IMR-90 (cell line): ENCODE data around the gene TMEM33. TPM values are rescaled to one million over a fixed set of nuclear protein-coding genes. Genes with fewer than 3 reads are reported as not detected.

Experiments
- ATAC-seq: fragments of 200-7000 bp; cut with Tn5 transposase; 2 replicates; pipeline ENCODE4 v1.9.1; 2020; ENCODE audit warnings: low read depth, mild to moderate bottlenecking, moderate library complexity
- BruUV-seq: library from RNA; stranded (reverse); fragments of 400-500 nt; replicated peaks from 2 replicates; lab custom pipeline; 2021; lab: Mats Ljungman, UMichigan
- CTCF ChIA-PET: fragments of 300-600 bp; formaldehyde crosslinking; extraction: SDS; loops from one replicate; lab custom pipeline; 2021; ENCODE audit warnings: antibody characterized with exemption; lab: Yijun Ruan, JAX
- POLR2A ChIA-PET: fragments of 300-600 bp; sonication (Branson Sonifier 250); formaldehyde crosslinking; loops from one replicate; lab custom pipeline; 2022; ENCODE audit warnings: antibody characterized with exemption; ENCODE audit not compliant: unreplicated experiment; lab: Charles Lee
- DNase-seq: peaks from one replicate; pipeline ENCODE4 v3.0.0; 2013
- H2AFZ ChIP-seq: replicated peaks from 2 replicates; pipeline ENCODE3; 2013; ENCODE audit warnings: low read length, mild to moderate bottlenecking; ENCODE audit not compliant: poor library complexity
- H2AK5ac ChIP-seq: 2 replicates; pipeline ENCODE4 v1.6.1; 2013; ENCODE audit warnings: low read depth, low read length, inconsistent platforms
- H2AK9ac ChIP-seq: replicated peaks from 2 replicates; pipeline ENCODE3; 2013; ENCODE audit warnings: mild to moderate bottlenecking, low read depth, low read length, moderate library complexity; ENCODE audit not compliant: poor library complexity
- H2BK120ac ChIP-seq: 2 replicates; pipeline ENCODE4 v1.6.1; 2013; ENCODE audit warnings: low read depth, low read length, inconsistent platforms
- H2BK15ac ChIP-seq: 3 replicates; pipeline ENCODE4 v1.6.1; 2013; ENCODE audit warnings: low read depth, low read length, inconsistent platforms
- H2BK20ac ChIP-seq: 2 replicates; pipeline ENCODE4 v1.6.1; 2013; ENCODE audit warnings: low read depth, mild to moderate bottlenecking, inconsistent platforms, low read length, moderate library complexity
- H2BK5ac ChIP-seq: 2 replicates; pipeline ENCODE4 v1.6.1; 2013; ENCODE audit warnings: mild to moderate bottlenecking, low read depth, low read length, inconsistent platforms; ENCODE audit not compliant: poor library complexity, severe bottlenecking
- H3K14ac ChIP-seq: replicated peaks from 2 replicates; pipeline ENCODE4 v1.6.1; 2013; ENCODE audit warnings: low read depth, low read length, inconsistent platforms
- H3K18ac ChIP-seq: 2 replicates; pipeline ENCODE4 v1.6.1; 2013; ENCODE audit warnings: low read depth, low read length, control low read depth
- H3K23ac ChIP-seq: 2 replicates; pipeline ENCODE4 v1.6.1; 2013; ENCODE audit warnings: low read depth, low read length, inconsistent platforms
- H3K27ac ChIP-seq: 2 replicates; pipeline ENCODE4 v1.5.1; 2013; ENCODE audit warnings: mild to moderate bottlenecking, control low read depth, low read length; ENCODE audit not compliant: insufficient read depth
- H3K27me3 ChIP-seq: 2 replicates; pipeline ENCODE4 v1.6.1; 2013; ENCODE audit warnings: low read length; ENCODE audit not compliant: control insufficient read depth, insufficient read depth
- H3K36me3 ChIP-seq: 2 replicates; pipeline ENCODE4 v1.6.1; 2013; ENCODE audit warnings: low read length, mixed read lengths; ENCODE audit not compliant: control insufficient read depth, insufficient read depth
- H3K4ac ChIP-seq: 2 replicates; pipeline ENCODE4 v1.6.1; 2013; ENCODE audit warnings: low read depth, low read length, inconsistent platforms
- H3K4me1 ChIP-seq: 2 replicates; pipeline ENCODE4 v1.6.1; 2013; ENCODE audit warnings: low read length, mixed read lengths; ENCODE audit not compliant: control insufficient read depth, insufficient read depth
- H3K4me2 ChIP-seq: 2 replicates; pipeline ENCODE4 v1.6.1; 2013; ENCODE audit warnings: low read depth, mild to moderate bottlenecking, control low read depth, low read length, moderate library complexity
- H3K4me3 ChIP-seq: 2 replicates; pipeline ENCODE4 v1.5.1; 2013; ENCODE audit warnings: low read depth, mild to moderate bottlenecking, control low read depth, low read length, moderate library complexity; ENCODE audit not compliant: insufficient read depth
- H3K56ac ChIP-seq: 2 replicates; pipeline ENCODE4 v1.6.1; 2013; ENCODE audit warnings: low read length, inconsistent platforms; ENCODE audit not compliant: insufficient read depth; ENCODE audit errors: extremely low read depth
- H3K79me1 ChIP-seq, 2 experiments: 2 replicates each; pipeline ENCODE4 v1.6.1; 2013; ENCODE audit warnings: low read length in 2 of 2, inconsistent platforms in 1 of 2, low read depth in 1 of 2
- H3K9ac ChIP-seq: 2 replicates; pipeline ENCODE4 v1.6.1; 2013; ENCODE audit warnings: low read depth, low read length, control low read depth
- H3K9me1 ChIP-seq: 2 replicates; pipeline ENCODE4 v1.6.1; 2013; ENCODE audit warnings: low read length, inconsistent platforms; ENCODE audit not compliant: insufficient read depth
- H3K9me3 ChIP-seq: 2 replicates; pipeline ENCODE4 v1.6.1; 2013; ENCODE audit warnings: low read length; ENCODE audit not compliant: control insufficient read depth, insufficient read depth
- H4K20me1 ChIP-seq: 2 replicates; pipeline ENCODE4 v1.6.1; 2013; ENCODE audit warnings: low read length, inconsistent platforms; ENCODE audit not compliant: insufficient read depth
- H4K5ac ChIP-seq: 2 replicates; pipeline ENCODE4 v1.6.1; 2013; ENCODE audit warnings: mild to moderate bottlenecking, low read depth, low read length, control low read depth
- H4K8ac ChIP-seq, 2 experiments: 2 replicates each; pipeline ENCODE4 v1.6.1; 2013; ENCODE audit warnings: low read depth in 2 of 2, low read length in 2 of 2, control low read depth in 1 of 2, inconsistent platforms in 1 of 2
- H4K91ac ChIP-seq: 2 replicates; pipeline ENCODE4 v1.6.1; 2013; ENCODE audit warnings: low read depth, low read length, inconsistent platforms; ENCODE audit not compliant: insufficient read depth
- BHLHE40 ChIP-seq: fragments of 150-350 bp; IDR thresholded peaks from 2 replicates; pipeline ENCODE4 v1.6.1; 2016; ENCODE audit warnings: mild to moderate bottlenecking, low read depth, low read length
- CEBPB ChIP-seq: IDR thresholded peaks from 2 replicates; pipeline ENCODE4 v1.6.1; 2012; ENCODE audit warnings: low read depth, low read length, improper control_type of control experiment
- CHD1 ChIP-seq: IDR thresholded peaks from 2 replicates; pipeline ENCODE4 v1.6.1; 2012; ENCODE audit warnings: low read depth, low read length, improper control_type of control experiment
- CTCF ChIP-seq: conservative IDR thresholded peaks from 2 replicates; pipeline ENCODE4 v1.5.1; 2012; ENCODE audit warnings: mild to moderate bottlenecking, low read depth, low read length, improper control_type of control experiment
- ELK1 ChIP-seq: fragments of 150-350 bp; IDR thresholded peaks from 2 replicates; pipeline ENCODE4 v1.6.1; 2016; ENCODE audit warnings: low read depth, mild to moderate bottlenecking, low read length, moderate library complexity, borderline replicate concordance
- FOS ChIP-seq: fragments of 150-350 bp; IDR thresholded peaks from 2 replicates; pipeline ENCODE4 v1.6.1; 2016; ENCODE audit warnings: low read depth, low read length
- MAZ ChIP-seq: IDR thresholded peaks from 2 replicates; pipeline ENCODE4 v1.6.1; 2012; ENCODE audit warnings: low read depth, mild to moderate bottlenecking, low read length, improper control_type of control experiment, moderate library complexity, borderline replicate concordance
- MXI1 ChIP-seq: IDR thresholded peaks from 2 replicates; pipeline ENCODE4 v1.6.1; 2012; ENCODE audit warnings: low read depth, mild to moderate bottlenecking, low read length, moderate library complexity, borderline replicate concordance
- NFE2L2 ChIP-seq: fragments of 150-350 bp; IDR thresholded peaks from 2 replicates; pipeline ENCODE4 v1.6.1; 2016; ENCODE audit warnings: low read depth, mild to moderate bottlenecking, low read length
- POLR2A ChIP-seq: IDR thresholded peaks from 2 replicates; pipeline ENCODE4 v1.6.1; 2012; ENCODE audit warnings: mild to moderate bottlenecking, low read depth, low read length
- RAD21 ChIP-seq: IDR thresholded peaks from 2 replicates; pipeline ENCODE4 v1.6.1; 2012; ENCODE audit warnings: low read length, improper control_type of control experiment
- RCOR1 ChIP-seq: IDR thresholded peaks from 2 replicates; pipeline ENCODE4 v1.6.1; 2012; ENCODE audit warnings: mild to moderate bottlenecking, low read length, improper control_type of control experiment; ENCODE audit not compliant: insufficient replicate concordance
- RFX5 ChIP-seq: IDR thresholded peaks from 2 replicates; pipeline ENCODE4 v1.8.0; 2012; ENCODE audit warnings: low read depth, mild to moderate bottlenecking, low read length, moderate library complexity
- USF2 ChIP-seq: fragments of 150-350 bp; IDR thresholded peaks from 2 replicates; pipeline ENCODE4 v1.6.1; 2017; ENCODE audit warnings: mild to moderate bottlenecking, antibody characterized with exemption, low read length, low read depth
- WGBS, 2 experiments: methylation state at CpG; one replicate each; pipeline versions ENCODE4 v1.1.5 to v1.1.7; 2013; ENCODE audit warnings: missing lambda C conversion rate in 2 of 2; ENCODE audit not compliant: insufficient read length in 1 of 2; ENCODE audit errors: extremely low coverage in 2 of 2; 5-methylcytosine and 5-hydroxymethylcytosine counted together
- dilution Hi-C: fragments of 300-500 bp; cut with HindIII; formaldehyde crosslinking; loops from one replicate; pipeline ENCODE4 v1.14.3; 2018; ENCODE audit warnings: low sequenced_read_pairs; ENCODE audit not compliant: unreplicated experiment
- in situ Hi-C: fragments of 300-500 bp; cut with MboI; formaldehyde crosslinking; loops from 3 replicates; pipeline ENCODE4 v1.14.3; 2019; ENCODE audit warnings: low sequenced_read_pairs, inconsistent platforms, mixed read lengths
- intact Hi-C: fragments of 100-400 bp; cut with micrococcal nuclease; formaldehyde crosslinking; loops from 2 replicates; pipeline ENCODE4 v1.10.0; 2022
- polyA plus RNA-seq, 3 experiments: library from polyadenylated mRNA; depleted of rRNA; stranded (reverse); fragments of >200 nt; gene quantifications; 2 replicates each; pipeline ENCODE4 v1.2.3, GENCODE V29; 2012; ENCODE audit warnings: low replicate concordance in 1 of 3
- total RNA-seq: library from RNA; depleted of rRNA; stranded (reverse); fragments of >200 nt; gene quantifications from 2 replicates; pipeline ENCODE4 v1.2.3, GENCODE V29; 2012

The TMEM33 gene
- total and polyA plus RNA-seq, 2 of the 4 experiments (the other 2 are of a cell fraction), result 23.6 to 45.5 TPM

- intact Hi-C loops, result loop anchor here (1.0 to 5.0 kb wide), 4 partner anchors 76 to 633 kb away; no protein-coding TSS in a partner anchor
- dilution Hi-C loops, result no loop called here
- H2BK120ac ChIP-seq, result no peak overlapping the region
- no peaks in the 10 kb centered on the region for H3K79me1 ChIP-seq
- H3K18ac ChIP-seq, result no peak overlapping the region
- H3K9ac ChIP-seq, result no peak overlapping the region
- POLR2A ChIA-PET, result no interaction called here
- H3K4me2 ChIP-seq, result no peak overlapping the region
- no peaks in the 10 kb centered on the region for H3K4me1 ChIP-seq
- no peaks in the 10 kb centered on the region for H4K20me1 ChIP-seq
- no peaks in the 10 kb centered on the region for H3K9me1 ChIP-seq
- H2BK5ac ChIP-seq, result no peak overlapping the region
- no peak for ATAC-seq
- no peak overlapping the region for H3K4ac ChIP-seq
- H2AK5ac ChIP-seq, result no peak overlapping the region
- H4K91ac ChIP-seq, result no peak overlapping the region
- no peak overlapping the region for H3K4me3 ChIP-seq
- BruUV-seq, result no TSS peak
- WGBS, 2 experiments, result no CpG with 5 or more reads among the region's 3 CpGs
- H3K14ac ChIP-seq, result no peak overlapping the region
- H3K9me3 ChIP-seq, result no peaks in the 10 kb centered on the region
- no peak overlapping the region for H2AFZ ChIP-seq
- H2AK9ac ChIP-seq, result no peak overlapping the region
- H3K23ac ChIP-seq, result no peak overlapping the region
- no peak overlapping the region for H2BK20ac ChIP-seq
- no peaks in the 10 kb centered on the region for H3K36me3 ChIP-seq
- peaks cover 37% of the 10 kb centered on the region for H3K27me3 ChIP-seq
- no peak overlapping the region for H4K8ac ChIP-seq
- H3K56ac ChIP-seq, result no peak overlapping the region
- CTCF ChIA-PET, result interaction anchor here (0.7 to 4.2 kb wide), 8 partner anchors 9 to 196 kb away, joined by 3 to 22 read pairs (median 3); no protein-coding TSS in a partner anchor
- in situ Hi-C loops, result loop anchor here (5.0 to 10.0 kb wide), 2 partner anchors 196 to 603 kb away; no protein-coding TSS in a partner anchor
- no peak overlapping the region for H3K27ac ChIP-seq
- no peak overlapping the region for H4K5ac ChIP-seq
- DNase-seq, result peak; percentile 64
- H2BK15ac ChIP-seq, result no peak overlapping the region
- no peak for TF ChIP-seq RFX5
- TF ChIP-seq CEBPB, result no peak
- TF ChIP-seq MXI1, result no peak
- TF ChIP-seq ELK1, result no peak
- no peak for TF ChIP-seq FOS
- no peak for TF ChIP-seq BHLHE40
- no peak for TF ChIP-seq NFE2L2
- TF ChIP-seq USF2, result no peak
- no peak for TF ChIP-seq RCOR1
- TF ChIP-seq RAD21, result peak; percentile 68
- TF ChIP-seq MAZ, result no peak
- no peak for TF ChIP-seq CHD1
- peak; percentile 86 for TF ChIP-seq CTCF
- no peak for TF ChIP-seq POLR2A
These were observed 47.2 kb upstream of the TMEM33 start for GRCh38 chr4:41887821-41888686.
